HL-60 (cell line): ENCODE data around the gene SKAP2.

Experiments used
- DNase-seq, 2 experiments: peaks; one replicate each; pipeline ENCODE4 v3.0.0-alpha.2; 2010 to 2020; ENCODE audit warnings: low read depth in 1 of 2, low spot score in 1 of 2
- H3K27ac ChIP-seq: fragments of 250-450 bp; sonication (Bioruptor Pico); replicated peaks from 2 replicates; pipeline ENCODE4 v1.5.1; 2020; ENCODE audit warnings: mild to moderate bottlenecking, moderate library complexity
- H3K27me3 ChIP-seq: fragments of 250-450 bp; sonication (Bioruptor Pico); 2 replicates; pipeline ENCODE4 v1.5.1; 2021; ENCODE audit warnings: mild to moderate bottlenecking, moderate library complexity; ENCODE audit not compliant: insufficient read depth, poor library complexity, severe bottlenecking
- H3K4me3 ChIP-seq: replicated peaks from 2 replicates; pipeline ENCODE4 v1.5.1; 2011; ENCODE audit warnings: mild to moderate bottlenecking, control low read depth, low read length; ENCODE audit not compliant: insufficient read depth
- CTCF ChIP-seq: IDR thresholded peaks from one replicate; pipeline ENCODE4 v1.5.1; 2011; ENCODE audit warnings: low read length, control low read depth, inconsistent platforms; ENCODE audit not compliant: insufficient read depth
- GABPA ChIP-seq: IDR thresholded peaks from 2 replicates; pipeline ENCODE4 v1.6.1; 2012; ENCODE audit warnings: low read depth
- POLR2AphosphoS5 ChIP-seq: IDR thresholded peaks from 2 replicates; pipeline ENCODE4 v1.6.1; 2012; ENCODE audit warnings: low read depth
- SPI1 ChIP-seq: IDR thresholded peaks from 2 replicates; pipeline ENCODE4 v1.6.1; 2012; ENCODE audit warnings: low read depth, mild to moderate bottlenecking, borderline replicate concordance
- TF ChIP-seq, protein P1 (sequence below): IDR thresholded peaks from 2 replicates; pipeline ENCODE4 v1.6.1; 2012; ENCODE audit warnings: low read depth; ENCODE audit not compliant: insufficient replicate concordance

SKAP2 gene

GRCh38 chr7:26718063-26718462 is 146.3 kb downstream of the SKAP2 start:
- Histone ChIP-seq H3K27ac (no peak overlapping the region), H3K4me3 (no peak overlapping the region), H3K27me3 (no peaks in the 10 kb centered on the region)
- TF ChIP-seq, protein P1, sequence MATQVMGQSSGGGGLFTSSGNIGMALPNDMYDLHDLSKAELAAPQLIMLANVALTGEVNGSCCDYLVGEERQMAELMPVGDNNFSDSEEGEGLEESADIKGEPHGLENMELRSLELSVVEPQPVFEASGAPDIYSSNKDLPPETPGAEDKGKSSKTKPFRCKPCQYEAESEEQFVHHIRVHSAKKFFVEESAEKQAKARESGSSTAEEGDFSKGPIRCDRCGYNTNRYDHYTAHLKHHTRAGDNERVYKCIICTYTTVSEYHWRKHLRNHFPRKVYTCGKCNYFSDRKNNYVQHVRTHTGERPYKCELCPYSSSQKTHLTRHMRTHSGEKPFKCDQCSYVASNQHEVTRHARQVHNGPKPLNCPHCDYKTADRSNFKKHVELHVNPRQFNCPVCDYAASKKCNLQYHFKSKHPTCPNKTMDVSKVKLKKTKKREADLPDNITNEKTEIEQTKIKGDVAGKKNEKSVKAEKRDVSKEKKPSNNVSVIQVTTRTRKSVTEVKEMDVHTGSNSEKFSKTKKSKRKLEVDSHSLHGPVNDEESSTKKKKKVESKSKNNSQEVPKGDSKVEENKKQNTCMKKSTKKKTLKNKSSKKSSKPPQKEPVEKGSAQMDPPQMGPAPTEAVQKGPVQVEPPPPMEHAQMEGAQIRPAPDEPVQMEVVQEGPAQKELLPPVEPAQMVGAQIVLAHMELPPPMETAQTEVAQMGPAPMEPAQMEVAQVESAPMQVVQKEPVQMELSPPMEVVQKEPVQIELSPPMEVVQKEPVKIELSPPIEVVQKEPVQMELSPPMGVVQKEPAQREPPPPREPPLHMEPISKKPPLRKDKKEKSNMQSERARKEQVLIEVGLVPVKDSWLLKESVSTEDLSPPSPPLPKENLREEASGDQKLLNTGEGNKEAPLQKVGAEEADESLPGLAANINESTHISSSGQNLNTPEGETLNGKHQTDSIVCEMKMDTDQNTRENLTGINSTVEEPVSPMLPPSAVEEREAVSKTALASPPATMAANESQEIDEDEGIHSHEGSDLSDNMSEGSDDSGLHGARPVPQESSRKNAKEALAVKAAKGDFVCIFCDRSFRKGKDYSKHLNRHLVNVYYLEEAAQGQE = no peak
- TF ChIP-seq GABPA (no peak), POLR2AphosphoS5 (no peak), CTCF (no peak), SPI1 (no peak)
- DNase-seq = no peak

GRCh38 chr7:26714438-26714837 is 150.0 kb downstream of the SKAP2 start:
- TF ChIP-seq POLR2AphosphoS5 = no peak
- no peak for TF ChIP-seq SPI1
- TF ChIP-seq CTCF = no peak
- no peak for TF ChIP-seq GABPA
- TF ChIP-seq, protein P1 = no peak
- no peaks in the 10 kb centered on the region for H3K27me3 ChIP-seq
- no peak overlapping the region for H3K27ac ChIP-seq
- DNase-seq = no peak
- no peak overlapping the region for H3K4me3 ChIP-seq

DNA sequence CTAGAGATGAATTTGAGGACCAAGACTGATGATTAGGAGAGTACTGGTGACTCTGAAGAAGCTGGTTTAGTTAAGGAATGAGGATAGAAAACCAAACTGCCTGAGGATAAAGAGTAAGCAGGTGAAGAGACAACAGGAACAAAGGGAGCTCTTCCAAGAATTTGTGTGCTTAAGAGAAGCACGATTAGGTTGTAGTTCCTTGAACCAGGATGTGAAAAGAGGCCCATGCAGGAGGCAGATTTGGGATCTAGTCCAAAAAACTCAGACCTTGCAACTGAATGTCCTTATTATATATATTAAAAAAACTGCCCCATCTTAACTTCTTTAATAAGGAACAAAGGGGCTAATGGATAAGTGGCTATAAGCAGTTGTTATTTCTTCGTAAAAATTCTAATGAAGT is 150.4 kb downstream of the SKAP2 start:
- no peak overlapping the region for H3K4me3 ChIP-seq
- no peak for DNase-seq
- H3K27me3 ChIP-seq = no peaks in the 10 kb centered on the region
- no peak overlapping the region for H3K27ac ChIP-seq
- TF ChIP-seq POLR2AphosphoS5 (no peak), SPI1 (no peak), CTCF (no peak), GABPA (no peak)
- TF ChIP-seq, protein P1 = no peak
